IPS-18a (cell line): ENCODE measurements around the gene SCN1B.

Experiments used
- H3K27ac ChIP-seq: one replicate; pipeline ENCODE4 v1.5.1; 2013; ENCODE audit warnings: low read length
- H3K27me3 ChIP-seq: one replicate; pipeline ENCODE4 v1.6.1; 2013; ENCODE audit warnings: mild to moderate bottlenecking, low read length; ENCODE audit not compliant: control insufficient read depth, insufficient read depth
- H3K36me3 ChIP-seq: one replicate; pipeline ENCODE4 v1.6.1; 2013; ENCODE audit warnings: low read depth, low read length; ENCODE audit not compliant: control insufficient read depth
- H3K4me1 ChIP-seq: one replicate; pipeline ENCODE4 v1.6.1; 2013; ENCODE audit warnings: low read depth, low read length; ENCODE audit not compliant: control insufficient read depth
- H3K4me3 ChIP-seq: one replicate; pipeline ENCODE4 v1.5.1; 2013; ENCODE audit warnings: low read length
- H3K9ac ChIP-seq: one replicate; pipeline ENCODE4 v1.6.1; 2013; ENCODE audit warnings: mild to moderate bottlenecking, low read length, moderate library complexity
- H3K9me3 ChIP-seq: one replicate; pipeline ENCODE4 v1.6.1; 2013; ENCODE audit warnings: low read depth, low read length; ENCODE audit not compliant: control insufficient read depth

SCN1B gene

GRCh38 chr19:35066121-35066520 is 35.9 kb downstream of the SCN1B start:
- no peak overlapping the region for H3K9ac ChIP-seq
- no peaks in the 10 kb centered on the region for H3K9me3 ChIP-seq
- no peak overlapping the region for H3K4me3 ChIP-seq
- no peaks in the 10 kb centered on the region for H3K36me3 ChIP-seq
- peaks cover 18% of the 10 kb centered on the region for H3K4me1 ChIP-seq
- H3K27me3 ChIP-seq, result peaks cover 11% of the 10 kb centered on the region
- H3K27ac ChIP-seq, result no peak overlapping the region

GRCh38 chr19:35066691-35067563 is 36.7 kb downstream of the SCN1B start:
- Histone ChIP-seq H3K9me3 (no peaks in the 10 kb centered on the region), H3K27me3 (peaks cover 11% of the 10 kb centered on the region), H3K4me1 (peaks cover 18% of the 10 kb centered on the region), H3K4me3 (no peak overlapping the region), H3K27ac (no peak overlapping the region), H3K9ac (no peak overlapping the region), H3K36me3 (no peaks in the 10 kb centered on the region)

DNA sequence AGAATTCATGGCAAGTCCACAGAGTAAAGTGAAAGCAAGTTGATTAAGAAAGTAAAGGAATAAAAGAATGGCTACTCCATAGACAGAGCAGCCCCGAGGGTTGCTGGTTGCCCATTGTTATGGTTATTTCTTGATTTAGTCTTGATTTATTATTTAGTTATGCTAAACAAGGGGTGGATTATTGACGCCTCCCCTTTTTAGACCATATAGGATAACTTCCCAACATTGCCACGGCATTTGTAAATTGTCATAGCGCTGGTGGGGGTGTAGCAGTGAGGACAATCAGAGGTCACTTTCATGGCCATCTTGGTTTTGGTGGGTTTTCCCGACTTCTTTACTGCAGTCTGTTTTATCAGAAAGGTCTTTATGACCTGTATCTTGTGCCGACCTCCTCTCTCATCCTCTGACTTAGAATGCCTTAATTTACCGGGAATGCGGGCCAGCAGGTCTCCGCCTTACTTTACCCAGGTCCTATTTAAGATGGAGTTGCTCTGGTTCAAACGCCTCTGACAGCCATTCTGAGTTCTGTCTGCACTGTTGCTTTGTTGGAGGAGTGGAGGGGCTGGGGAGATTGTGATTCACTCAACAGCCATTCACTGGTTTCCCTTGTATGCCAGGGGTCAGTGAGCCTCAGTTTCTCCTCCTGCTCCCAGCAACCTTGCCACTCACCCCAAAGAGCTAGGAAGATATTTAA is 38.8 kb downstream of the SCN1B start:
- Histone ChIP-seq H3K27ac (peak overlapping the region; percentile 85), H3K4me1 (peaks cover 18% of the 10 kb centered on the region), H3K9me3 (no peaks in the 10 kb centered on the region), H3K9ac (peak overlapping the region; percentile 62), H3K36me3 (no peaks in the 10 kb centered on the region), H3K4me3 (peak overlapping the region; percentile 41), H3K27me3 (no peaks in the 10 kb centered on the region)

DNA sequence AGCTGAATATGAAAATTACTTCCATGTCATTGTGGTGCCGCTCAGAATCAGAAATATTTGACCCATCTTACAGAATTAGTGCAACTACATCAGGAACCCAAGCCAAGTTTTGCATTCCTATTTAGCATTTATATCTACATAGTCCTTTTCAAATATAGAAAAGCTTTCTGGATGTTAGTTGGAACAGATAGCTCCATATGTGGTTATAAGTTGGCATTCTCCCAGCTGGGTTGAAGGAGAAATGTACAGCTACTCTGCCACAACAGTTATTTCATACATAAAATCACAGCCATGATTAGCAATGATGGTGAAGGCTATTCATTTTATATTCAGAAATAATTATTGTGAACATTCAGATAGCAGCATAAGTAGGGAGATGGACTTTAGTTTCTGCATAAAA is 39.4 kb downstream of the SCN1B start:
- Histone ChIP-seq H3K27me3 (no peaks in the 10 kb centered on the region), H3K9ac (no peak overlapping the region), H3K36me3 (no peaks in the 10 kb centered on the region), H3K4me3 (no peak overlapping the region), H3K9me3 (no peaks in the 10 kb centered on the region), H3K4me1 (peaks cover 18% of the 10 kb centered on the region), H3K27ac (no peak overlapping the region)

DNA sequence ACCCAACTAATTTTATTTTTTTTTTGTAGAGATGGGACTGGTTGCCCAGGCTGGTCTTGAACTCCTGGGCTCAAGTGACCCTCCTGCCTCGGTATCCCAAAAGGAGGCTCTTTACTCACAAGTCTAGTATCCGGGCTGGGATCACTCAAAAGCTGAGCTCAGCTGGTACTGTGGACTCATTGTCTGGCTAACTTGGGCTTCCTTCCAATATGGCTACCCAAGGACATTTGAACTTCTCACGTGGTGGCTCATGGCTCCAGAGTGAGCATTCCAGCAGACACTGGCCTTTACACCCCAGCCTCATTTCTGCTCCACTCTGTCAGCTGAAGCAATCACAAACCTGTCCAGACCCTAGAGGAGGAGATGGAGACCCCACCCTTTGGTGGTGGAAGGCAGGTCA is 40.2 kb downstream of the SCN1B start:
- Histone ChIP-seq H3K36me3 (no peaks in the 10 kb centered on the region), H3K27ac (no peak overlapping the region)

GRCh38 chr19:35073516-35073915 is 43.2 kb downstream of the SCN1B start:
- Histone ChIP-seq H3K4me3 (no peak overlapping the region), H3K4me1 (peaks cover 12% of the 10 kb centered on the region), H3K36me3 (no peaks in the 10 kb centered on the region), H3K9me3 (no peaks in the 10 kb centered on the region), H3K27me3 (no peaks in the 10 kb centered on the region), H3K27ac (no peak overlapping the region), H3K9ac (no peak overlapping the region)

More for the DNA sequence above, 40.2 kb downstream of the SCN1B start:
- no peak overlapping the region for H3K9ac ChIP-seq
- no peaks in the 10 kb centered on the region for H3K27me3 ChIP-seq
- no peak overlapping the region for H3K4me3 ChIP-seq
- peaks cover 18% of the 10 kb centered on the region for H3K4me1 ChIP-seq
- H3K9me3 ChIP-seq, result no peaks in the 10 kb centered on the region

GRCh38 chr19:35073941-35074340 is 43.7 kb downstream of the SCN1B start:
- H3K36me3 ChIP-seq, result no peaks in the 10 kb centered on the region
- no peak overlapping the region for H3K27ac ChIP-seq
- H3K27me3 ChIP-seq, result no peaks in the 10 kb centered on the region
- no peak overlapping the region for H3K9ac ChIP-seq
- H3K4me3 ChIP-seq, result no peak overlapping the region
- H3K9me3 ChIP-seq, result no peaks in the 10 kb centered on the region
- peaks cover 8% of the 10 kb centered on the region for H3K4me1 ChIP-seq

- H3K27ac ChIP-seq, result no peak overlapping the region
- no peaks in the 10 kb centered on the region for H3K27me3 ChIP-seq
- no peaks in the 10 kb centered on the region for H3K36me3 ChIP-seq
- H3K4me3 ChIP-seq, result no peak overlapping the region
- peaks cover under 1% of the 10 kb centered on the region for H3K4me1 ChIP-seq
- no peaks in the 10 kb centered on the region for H3K9me3 ChIP-seq
- H3K9ac ChIP-seq, result no peak overlapping the region
These were observed 44.3 kb downstream of the SCN1B start for GRCh38 chr19:35074426-35075201.

DNA sequence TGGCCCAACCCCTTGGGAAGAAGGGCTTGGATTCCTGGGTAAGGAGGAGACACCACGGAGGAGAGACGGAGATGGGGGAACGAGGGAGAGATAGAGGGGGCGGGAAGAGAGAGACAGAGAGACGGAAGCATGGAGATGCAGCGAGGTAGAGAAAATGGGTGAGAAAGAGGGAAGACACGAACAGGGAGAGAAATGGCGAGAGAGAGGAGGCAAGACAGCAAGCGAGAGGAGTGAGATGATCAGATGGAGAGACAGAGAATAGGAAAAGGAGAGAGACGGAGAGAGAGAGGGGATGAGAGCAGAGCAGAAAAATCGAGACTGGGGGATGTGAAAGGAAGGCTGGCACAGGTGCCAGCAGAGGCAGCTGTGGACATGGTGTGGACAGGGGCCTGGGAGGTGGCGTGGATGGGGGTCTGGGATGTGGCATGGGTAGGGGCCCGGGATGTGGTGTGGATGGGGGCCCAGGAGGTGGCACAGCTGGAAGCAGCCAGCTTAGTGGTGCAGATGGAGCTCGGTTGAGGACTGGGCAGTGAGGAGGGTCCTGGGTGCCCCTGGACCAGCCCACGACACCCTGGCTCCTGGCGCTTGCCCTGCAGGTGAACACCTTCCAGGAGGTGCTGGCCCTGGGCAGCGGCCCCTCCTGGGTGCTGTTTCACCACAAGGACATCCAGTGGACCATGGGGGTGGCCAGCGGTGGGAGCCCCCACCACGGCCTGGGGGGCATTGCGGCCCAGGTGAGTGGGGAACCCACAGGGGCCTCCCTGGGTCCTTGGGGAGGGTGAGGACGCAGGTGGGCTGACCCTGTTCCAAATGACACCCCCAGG is 45.1 kb downstream of the SCN1B start:
- H3K27ac ChIP-seq, result no peak overlapping the region
- no peak overlapping the region for H3K4me3 ChIP-seq
- H3K36me3 ChIP-seq, result no peaks in the 10 kb centered on the region
- no peaks in the 10 kb centered on the region for H3K27me3 ChIP-seq
- no peaks in the 10 kb centered on the region for H3K9me3 ChIP-seq
- no peaks in the 10 kb centered on the region for H3K4me1 ChIP-seq
- no peak overlapping the region for H3K9ac ChIP-seq

DNA sequence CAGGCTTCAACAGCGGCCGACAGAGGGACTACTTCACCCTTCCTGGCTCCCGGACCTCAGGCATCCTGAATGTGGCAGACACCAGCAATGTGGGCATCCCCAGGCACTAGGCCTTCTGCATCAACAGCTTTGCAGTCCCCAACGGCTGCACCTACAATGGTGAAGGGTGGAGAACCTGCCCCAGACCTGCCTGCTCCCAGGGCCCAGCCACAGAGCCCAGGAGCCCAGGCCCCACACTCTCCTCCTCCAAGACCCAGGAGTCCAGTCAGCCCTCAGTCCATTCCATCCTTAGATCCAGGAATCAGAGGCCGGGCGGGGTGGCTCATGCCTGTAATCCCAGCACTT is 45.7 kb downstream of the SCN1B start:
- Histone ChIP-seq H3K27me3 (no peaks in the 10 kb centered on the region), H3K9me3 (no peaks in the 10 kb centered on the region), H3K9ac (no peak overlapping the region), H3K4me3 (no peak overlapping the region), H3K4me1 (no peaks in the 10 kb centered on the region), H3K36me3 (no peaks in the 10 kb centered on the region), H3K27ac (no peak overlapping the region)

GRCh38 chr19:35076657-35077056 is 46.4 kb downstream of the SCN1B start:
- no peaks in the 10 kb centered on the region for H3K36me3 ChIP-seq
- H3K9ac ChIP-seq, result no peak overlapping the region
- H3K27ac ChIP-seq, result no peak overlapping the region
- no peak overlapping the region for H3K4me3 ChIP-seq
- no peaks in the 10 kb centered on the region for H3K27me3 ChIP-seq
- no peaks in the 10 kb centered on the region for H3K4me1 ChIP-seq
- no peaks in the 10 kb centered on the region for H3K9me3 ChIP-seq
